ENCODE measurements around the gene TNFSF13. TPM values are rescaled to one million over a fixed set of nuclear protein-coding genes. Genes with fewer than 3 reads are reported as not detected.

TNFSF13 gene
- total and polyA plus RNA-seq, 5 donors: 14.6 to 19.9 (median 15.4) TPM

DNA sequence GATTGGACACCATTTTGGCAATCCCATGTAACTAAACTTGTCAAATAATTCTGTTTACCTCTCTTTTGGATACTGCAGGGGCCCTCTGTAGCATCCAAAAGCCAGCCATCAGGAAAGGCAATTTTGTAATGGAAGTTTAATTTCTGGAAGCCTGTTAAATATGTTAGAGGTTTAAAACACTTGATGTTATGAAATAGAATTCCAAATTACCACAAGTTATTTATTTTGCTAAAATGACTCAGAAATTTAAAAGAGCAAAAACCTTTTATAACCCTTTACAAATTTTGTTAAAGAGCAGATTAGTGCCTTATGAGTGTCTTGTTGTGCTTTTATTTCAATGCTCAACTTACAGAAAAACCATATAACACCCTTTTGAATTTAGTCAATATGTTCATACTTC is 29.7 kb upstream of the TNFSF13 start:
- no peaks in the 10 kb centered on the region for H3K9me3 ChIP-seq (ENCODE audit: control insufficient read depth, low read length)
- H3K4me1 ChIP-seq (ENCODE audit: control insufficient read depth, insufficient read depth, low read length): no peaks in the 10 kb centered on the region
- H3K27me3 ChIP-seq (ENCODE audit: control insufficient read depth, insufficient read depth): no peaks in the 10 kb centered on the region
- ATAC-seq: no peak
- no peak for DNase-seq
- intact Hi-C loops (cut with DNase I): no loop called here
- no peak overlapping the region for H3K4me3 ChIP-seq (ENCODE audit: low read length)
- no peak overlapping the region for H3K27ac ChIP-seq (ENCODE audit: low read length)

DNA sequence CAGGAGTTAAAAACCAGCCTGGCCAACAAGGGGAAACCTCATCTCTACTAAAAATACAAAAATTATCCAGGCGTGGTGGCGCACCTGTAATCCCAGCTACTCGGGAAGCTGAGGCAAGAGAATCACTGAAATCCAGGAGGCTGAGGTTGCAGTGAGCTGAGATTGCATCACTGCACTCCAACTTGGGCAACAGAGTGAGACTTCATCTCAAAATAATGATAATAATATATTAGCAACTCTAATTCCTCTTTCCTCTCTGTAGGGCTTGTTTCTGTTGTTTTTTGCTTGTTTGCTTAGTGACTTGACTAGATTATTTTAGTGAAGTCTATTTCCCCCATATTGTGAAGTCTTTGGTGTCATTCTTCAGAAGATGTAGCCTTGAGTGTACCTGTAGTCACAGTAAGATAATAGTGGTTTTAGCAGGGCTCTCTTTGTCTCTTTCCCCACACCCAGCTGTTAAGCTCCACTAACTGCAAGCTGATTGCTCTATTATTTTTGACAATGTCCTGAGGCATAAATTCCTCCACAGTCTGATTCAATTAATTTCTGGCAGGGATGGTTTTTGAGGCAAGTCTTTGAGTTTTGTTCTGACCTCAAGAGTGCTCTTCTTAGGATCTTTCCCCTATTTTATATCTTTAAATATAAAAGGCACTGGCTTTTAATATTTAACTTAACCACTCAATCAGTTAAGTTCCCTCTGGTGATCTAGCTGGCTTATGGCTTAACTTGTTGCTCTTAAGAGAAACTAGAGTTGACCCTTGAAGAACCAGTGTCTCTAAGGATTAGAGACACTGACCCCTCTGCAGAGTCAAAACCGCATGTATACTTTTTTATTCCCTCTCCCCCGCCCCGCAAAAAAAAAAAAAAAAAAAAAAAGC is 28.3 kb upstream of the TNFSF13 start:
- H3K27me3 ChIP-seq (ENCODE audit: control insufficient read depth, insufficient read depth): no peaks in the 10 kb centered on the region
- no peak for ATAC-seq
- DNase-seq: no peak
- intact Hi-C loops (cut with DNase I): no loop called here
- no peak overlapping the region for H3K27ac ChIP-seq (ENCODE audit: low read length)
- no peaks in the 10 kb centered on the region for H3K4me1 ChIP-seq (ENCODE audit: control insufficient read depth, insufficient read depth, low read length)
- 92% methylated on average over 6 of the region's 6 CpGs for WGBS
- H3K4me3 ChIP-seq (ENCODE audit: low read length): no peak overlapping the region
- H3K9me3 ChIP-seq (ENCODE audit: control insufficient read depth, low read length): no peaks in the 10 kb centered on the region

DNA sequence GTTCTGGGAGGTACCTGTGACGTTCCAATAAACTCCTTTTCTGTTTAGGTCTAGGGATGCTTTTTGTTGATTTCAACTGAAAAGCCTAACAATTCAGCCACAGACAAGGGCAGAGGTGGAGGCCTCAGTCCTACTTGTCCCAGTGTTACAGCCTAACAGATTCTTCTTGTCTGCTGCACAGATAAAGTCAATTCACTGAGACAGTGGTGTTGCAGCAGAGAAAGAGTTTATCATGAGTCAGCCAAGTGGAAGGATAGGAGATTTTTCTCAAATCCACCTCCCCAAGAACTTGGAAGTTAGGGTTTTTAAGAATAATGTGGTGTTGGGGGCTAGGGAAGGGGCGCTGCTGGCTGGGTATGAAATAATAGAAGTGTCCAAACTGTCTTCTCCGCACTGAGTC is 20.5 kb upstream of the TNFSF13 start:
- DNase-seq (no peak), ATAC-seq (no peak)
- WGBS: 77% methylated on average over 3 of the region's 3 CpGs
- no peaks in the 10 kb centered on the region for H3K4me1 ChIP-seq (ENCODE audit: control insufficient read depth, insufficient read depth, low read length)
- H3K9me3 ChIP-seq (ENCODE audit: control insufficient read depth, low read length): peaks cover 2% of the 10 kb centered on the region
- no peaks in the 10 kb centered on the region for H3K27me3 ChIP-seq (ENCODE audit: control insufficient read depth, insufficient read depth)
- no peak overlapping the region for H3K27ac ChIP-seq (ENCODE audit: low read length)
- no peak overlapping the region for H3K4me3 ChIP-seq (ENCODE audit: low read length)
- intact Hi-C loops (cut with DNase I): no loop called here

DNA sequence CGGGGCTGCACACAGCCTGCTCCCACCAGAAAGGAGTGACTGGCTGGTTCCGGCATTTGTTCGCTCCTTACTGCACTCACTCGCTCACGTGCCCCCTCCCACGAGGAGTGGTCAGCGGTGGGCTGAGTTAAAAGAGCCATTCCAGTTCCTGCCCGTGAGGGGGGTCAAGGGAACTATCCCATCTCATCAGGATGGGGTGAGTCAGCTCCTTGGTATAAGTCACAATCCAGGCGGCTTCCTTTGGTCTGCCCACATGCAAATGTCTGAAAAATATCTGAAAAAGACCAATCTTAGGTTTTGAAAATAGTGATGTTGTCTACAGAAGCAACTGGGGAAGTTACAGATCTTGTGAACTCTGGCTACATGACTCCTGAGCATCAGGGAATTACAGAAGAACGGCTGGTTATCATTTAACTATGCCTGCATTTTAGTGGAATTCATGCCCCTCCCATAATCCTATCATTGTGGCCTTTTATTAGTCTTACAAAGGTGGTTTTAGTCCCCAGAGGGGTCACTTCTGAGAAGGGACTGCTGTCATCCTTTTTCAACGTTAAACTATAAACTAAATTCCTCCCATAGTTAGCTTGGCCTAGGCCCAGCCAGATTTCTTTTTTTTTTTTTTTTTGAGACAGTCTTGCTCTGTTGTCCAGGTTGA is 19.5 kb upstream of the TNFSF13 start:
- no peak for ATAC-seq
- H3K27me3 ChIP-seq (ENCODE audit: control insufficient read depth, insufficient read depth): no peaks in the 10 kb centered on the region
- 77% methylated on average over 11 of the region's 11 CpGs for WGBS
- H3K4me1 ChIP-seq (ENCODE audit: control insufficient read depth, insufficient read depth, low read length): peaks cover 2% of the 10 kb centered on the region
- no peak overlapping the region for H3K27ac ChIP-seq (ENCODE audit: low read length)
- DNase-seq: no peak
- peaks cover 2% of the 10 kb centered on the region for H3K9me3 ChIP-seq (ENCODE audit: control insufficient read depth, low read length)
- intact Hi-C loops (cut with DNase I): no loop called here
- no peak overlapping the region for H3K4me3 ChIP-seq (ENCODE audit: low read length)

DNA sequence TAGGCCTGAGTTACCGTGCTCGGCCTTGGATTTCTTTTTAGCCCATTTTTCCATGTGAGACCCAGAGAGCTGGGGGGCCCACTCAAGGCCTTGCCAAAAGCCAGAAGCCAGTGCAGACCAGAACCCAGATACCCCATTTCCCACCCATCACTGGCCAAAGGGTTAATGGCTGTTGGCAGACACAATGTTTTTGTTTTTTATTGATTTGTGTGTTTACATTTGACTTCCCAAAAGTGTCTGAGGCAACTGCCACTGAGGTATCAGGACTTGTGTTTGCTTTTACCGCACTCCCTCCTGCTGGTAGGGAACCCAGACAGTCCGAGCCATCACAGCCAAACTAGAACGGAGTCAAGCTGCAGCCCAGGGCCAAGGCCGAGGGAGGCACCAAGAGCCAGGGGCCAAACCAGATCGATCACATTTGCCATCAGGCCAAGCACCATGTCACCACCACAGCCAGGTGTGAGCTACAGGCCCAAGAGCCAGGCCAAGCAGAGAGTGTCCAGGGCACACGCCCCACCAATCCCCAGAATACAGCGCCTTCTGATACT is 17.4 kb upstream of the TNFSF13 start:
- no peak for ATAC-seq
- H3K27me3 ChIP-seq (ENCODE audit: control insufficient read depth, insufficient read depth): no peaks in the 10 kb centered on the region
- intact Hi-C loops (cut with DNase I): no loop called here
- H3K4me1 ChIP-seq (ENCODE audit: control insufficient read depth, insufficient read depth, low read length): peaks cover 4% of the 10 kb centered on the region
- WGBS: 93% methylated on average over 9 of the region's 9 CpGs
- no peak overlapping the region for H3K4me3 ChIP-seq (ENCODE audit: low read length)
- peaks cover 2% of the 10 kb centered on the region for H3K9me3 ChIP-seq (ENCODE audit: control insufficient read depth, low read length)
- no peak overlapping the region for H3K27ac ChIP-seq (ENCODE audit: low read length)
- no peak for DNase-seq

DNA sequence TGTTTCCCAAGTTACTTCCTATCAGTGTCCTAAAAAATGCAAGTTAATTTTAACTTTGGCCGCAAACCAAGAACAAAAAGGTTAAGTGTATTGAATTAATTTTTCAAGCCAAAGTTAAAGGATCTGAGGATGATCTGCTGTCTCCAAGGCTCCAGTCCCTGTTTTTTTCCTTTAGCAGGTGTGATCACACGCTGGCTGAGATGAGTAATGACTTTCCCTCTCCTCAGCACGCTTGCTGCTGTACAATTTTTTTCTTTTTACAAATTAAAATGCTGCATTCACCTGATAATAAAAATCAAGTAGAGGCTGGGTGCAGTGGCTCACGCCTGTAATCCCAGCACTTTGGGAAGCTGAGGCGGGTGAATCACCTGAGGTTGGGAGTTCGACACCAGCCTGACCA is 13.6 kb upstream of the TNFSF13 start:
- Histone ChIP-seq H3K27ac (ENCODE audit: low read length) (no peak overlapping the region), H3K4me3 (ENCODE audit: low read length) (no peak overlapping the region), H3K27me3 (ENCODE audit: control insufficient read depth, insufficient read depth) (no peaks in the 10 kb centered on the region), H3K4me1 (ENCODE audit: control insufficient read depth, insufficient read depth, low read length) (peaks cover 4% of the 10 kb centered on the region), H3K9me3 (ENCODE audit: control insufficient read depth, low read length) (no peaks in the 10 kb centered on the region)
- 51% methylated on average over 6 of the region's 6 CpGs for WGBS
- no peak for DNase-seq
- intact Hi-C loops (cut with DNase I): no loop called here
- ATAC-seq: no peak

DNA sequence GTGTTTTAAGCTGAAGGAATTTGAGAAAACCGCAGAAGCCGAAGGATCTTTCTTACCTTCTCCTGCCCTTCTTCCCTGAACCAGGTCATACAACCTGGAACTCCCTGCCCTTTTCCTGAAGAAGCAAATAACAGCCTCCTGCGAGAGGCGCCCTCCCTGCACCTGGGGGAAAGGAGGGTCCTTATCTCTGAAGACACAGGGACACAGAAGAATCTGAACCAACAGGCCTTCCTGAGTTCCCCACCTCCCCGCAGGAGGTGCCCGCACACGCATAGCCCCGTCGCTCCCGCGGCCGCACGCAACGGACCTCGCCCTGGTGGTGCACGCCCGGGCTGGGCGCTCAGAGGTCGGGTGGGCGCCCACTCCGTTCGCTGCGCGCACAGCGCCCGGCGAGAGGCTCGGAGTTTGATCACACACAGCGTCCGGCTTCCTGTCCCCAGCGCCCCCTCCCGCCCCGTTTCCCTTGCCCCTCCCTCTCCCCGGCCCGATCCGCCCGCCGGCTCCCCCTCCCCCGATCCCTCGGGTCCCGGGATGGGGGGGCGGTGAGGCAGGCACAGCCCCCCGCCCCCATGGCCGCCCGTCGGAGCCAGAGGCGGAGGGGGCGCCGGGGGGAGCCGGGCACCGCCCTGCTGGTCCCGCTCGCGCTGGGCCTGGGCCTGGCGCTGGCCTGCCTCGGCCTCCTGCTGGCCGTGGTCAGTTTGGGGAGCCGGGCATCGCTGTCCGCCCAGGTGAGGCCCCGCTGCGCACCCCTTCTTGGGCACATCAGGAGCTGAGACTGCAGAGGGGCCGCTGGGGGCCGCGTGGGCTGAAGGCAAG is 9.8 kb upstream of the TNFSF13 start, which contains the start of gene TNFSF12:
Gene TNFSF12, plus strand, starts transcription at position 474 of the 816 bp plus-strand sequence. Its CDS starts 96 bp downstream, at position 570.
- H3K27me3 ChIP-seq (ENCODE audit: control insufficient read depth, insufficient read depth): no peaks in the 10 kb centered on the region
- intact Hi-C loops (cut with DNase I): no loop called here
- DNase-seq: peak; percentile 75 to 92 (median 92)
- H3K9me3 ChIP-seq (ENCODE audit: control insufficient read depth, low read length): no peaks in the 10 kb centered on the region
- ATAC-seq: peak; percentile 90 to 91
- 1% methylated on average over 65 of the region's 65 CpGs for WGBS
- peak within 1 kb of the TSS; percentile 92 for H3K27ac ChIP-seq (ENCODE audit: low read length)
- H3K4me1 ChIP-seq (ENCODE audit: control insufficient read depth, insufficient read depth, low read length): peaks cover 4% of the 10 kb centered on the region
- H3K4me3 ChIP-seq (ENCODE audit: low read length): peak within 1 kb of the TSS; percentile 78

DNA sequence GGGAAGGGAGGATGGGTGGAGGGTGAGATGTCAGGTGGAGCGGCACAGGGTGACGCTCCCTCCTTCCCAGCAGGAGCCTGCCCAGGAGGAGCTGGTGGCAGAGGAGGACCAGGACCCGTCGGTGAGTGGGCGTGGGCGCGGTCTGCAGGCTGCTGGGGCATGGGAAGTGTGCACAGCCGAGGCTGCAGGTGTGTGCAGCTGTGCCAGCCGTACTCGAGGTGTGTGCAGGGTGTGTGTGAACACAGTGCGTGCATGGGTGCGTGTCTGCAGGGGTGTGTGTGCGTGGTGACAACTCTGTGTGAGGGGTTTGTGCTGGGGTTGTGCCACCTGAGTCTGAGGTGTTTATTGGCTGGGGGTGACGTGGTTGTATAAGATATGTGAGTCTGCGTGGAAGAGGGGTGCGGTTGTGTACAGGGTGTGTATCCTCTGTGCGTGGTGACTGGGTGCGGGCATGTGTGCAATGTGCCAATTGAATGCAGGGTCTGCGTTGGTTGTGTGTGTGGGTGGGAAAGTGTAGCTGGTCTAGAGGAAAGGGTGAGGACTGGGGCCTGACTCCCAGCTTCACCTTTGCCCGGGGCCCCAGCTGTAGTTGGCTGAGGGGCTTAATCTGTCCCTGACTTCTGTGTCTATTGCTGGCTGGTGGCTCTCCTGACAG is 9.0 kb upstream of the TNFSF13 start:
- Histone ChIP-seq H3K4me1 (ENCODE audit: control insufficient read depth, insufficient read depth, low read length) (no peaks in the 10 kb centered on the region), H3K9me3 (ENCODE audit: control insufficient read depth, low read length) (no peaks in the 10 kb centered on the region), H3K4me3 (ENCODE audit: low read length) (peak overlapping the region; percentile 78), H3K27ac (ENCODE audit: low read length) (peak overlapping the region; percentile 83), H3K27me3 (ENCODE audit: control insufficient read depth, insufficient read depth) (no peaks in the 10 kb centered on the region)
- peak; percentile 58 to 71 for ATAC-seq
- intact Hi-C loops (cut with DNase I): loop anchor here in 1 of 4 donors (10.0 kb wide), 1 partner anchor 195 kb away; the partner anchor contains the start of genes KCTD11 and TMEM95
- no peak for DNase-seq
- WGBS: 26% methylated on average over 20 of the region's 20 CpGs

DNA sequence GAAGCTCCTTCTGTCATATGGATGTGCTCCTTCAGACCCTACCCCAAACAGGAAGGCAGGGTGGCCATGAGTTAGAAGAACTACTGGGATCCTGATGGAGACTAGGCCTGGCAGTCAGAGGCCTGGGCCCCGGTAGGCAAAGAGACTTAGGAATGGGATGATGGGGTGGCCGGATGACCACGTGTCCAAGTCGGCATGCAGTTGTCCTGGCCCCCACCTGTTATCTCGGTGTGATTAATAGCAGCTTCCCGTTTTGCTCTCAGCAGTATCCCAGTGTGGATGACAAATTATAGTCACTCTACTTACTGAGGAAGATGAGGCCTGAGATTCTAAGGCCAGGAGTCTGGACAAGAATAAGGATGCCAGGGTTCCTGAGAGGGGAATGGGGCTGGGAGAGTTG is 8.2 kb upstream of the TNFSF13 start:
- no peaks in the 10 kb centered on the region for H3K4me1 ChIP-seq (ENCODE audit: control insufficient read depth, insufficient read depth, low read length)
- no peaks in the 10 kb centered on the region for H3K27me3 ChIP-seq (ENCODE audit: control insufficient read depth, insufficient read depth)
- peak overlapping the region; percentile 44 for H3K27ac ChIP-seq (ENCODE audit: low read length)
- ATAC-seq (no peak), DNase-seq (no peak)
- 27% methylated on average over 6 of the region's 6 CpGs for WGBS
- intact Hi-C loops (cut with DNase I): loop anchor here in 1 of 4 donors (10.0 kb wide), 1 partner anchor 196 kb away; the partner anchor contains the start of genes KCTD11 and TMEM95
- H3K9me3 ChIP-seq (ENCODE audit: control insufficient read depth, low read length): no peaks in the 10 kb centered on the region
- no peak overlapping the region for H3K4me3 ChIP-seq (ENCODE audit: low read length)

DNA sequence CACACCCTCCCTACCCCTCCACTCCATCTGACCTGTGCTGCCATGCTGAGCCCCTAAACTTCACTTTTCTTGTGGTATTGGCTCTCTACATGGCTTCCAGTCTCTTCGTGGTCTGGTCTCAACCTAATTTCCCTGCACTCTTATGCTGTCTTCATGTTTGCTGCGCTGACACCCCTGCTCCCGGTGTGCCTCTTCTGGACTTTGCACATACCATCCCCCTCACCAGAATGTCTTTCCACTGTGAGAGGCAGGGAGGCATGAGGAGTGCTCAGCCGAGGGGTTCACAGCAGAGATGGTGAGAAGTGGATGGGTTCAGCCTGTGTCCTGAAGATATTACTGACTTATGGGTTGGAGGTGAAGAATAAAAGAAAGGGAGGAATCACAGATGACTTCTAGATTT is 7.2 kb upstream of the TNFSF13 start:
- no peak for ATAC-seq
- H3K9me3 ChIP-seq (ENCODE audit: control insufficient read depth, low read length): no peaks in the 10 kb centered on the region
- DNase-seq: no peak
- no peaks in the 10 kb centered on the region for H3K27me3 ChIP-seq (ENCODE audit: control insufficient read depth, insufficient read depth)
- WGBS: 80% methylated on average over 4 of the region's 4 CpGs
- intact Hi-C loops (cut with DNase I): loop anchor here in 1 of 4 donors (10.0 kb wide), 1 partner anchor 197 kb away; the partner anchor contains the start of genes KCTD11 and TMEM95
- H3K4me1 ChIP-seq (ENCODE audit: control insufficient read depth, insufficient read depth, low read length): no peaks in the 10 kb centered on the region
- H3K27ac ChIP-seq (ENCODE audit: low read length): no peak overlapping the region
- H3K4me3 ChIP-seq (ENCODE audit: low read length): no peak overlapping the region

All from right cardiac atrium (tissue), 5 donors.